CD14-positive monocyte (primary cell): ENCODE data around the gene DHRS7B. TPM values are rescaled to one million over a fixed set of nuclear protein-coding genes. Genes with fewer than 3 reads are reported as not detected.
"Not testable (repeated sequence)": the region's sequence is repeated elsewhere in the genome, so short reads cannot be mapped to it uniquely, and the experiment has no call there.

Experiments used
- DNase-seq, 3 donors: peaks; one replicate each; pipeline ENCODE4 v3.0.0-alpha.2; 2011 to 2022
- H2AFZ ChIP-seq: 2 replicates; pipeline ENCODE4 v1.6.0; 2012; ENCODE audit warnings: mild to moderate bottlenecking, low read depth, low read length, inconsistent platforms; ENCODE audit not compliant: insufficient read depth, poor library complexity, severe bottlenecking
- H3K27ac ChIP-seq, 2 donors: 1 replicate in 1 of 2; 2 replicates in 1 of 2; pipeline ENCODE4 v1.5.1; 2012 to 2013; ENCODE audit warnings: low read length in 2 of 2, control low read depth in 1 of 2, inconsistent platforms in 1 of 2, low read depth in 1 of 2, mild to moderate bottlenecking in 1 of 2
- H3K27me3 ChIP-seq, 2 donors: one replicate each; pipeline versions ENCODE4 v1.6.0 to v1.6.1; 2011 to 2013; ENCODE audit warnings: low read length in 2 of 2; ENCODE audit not compliant: control insufficient read depth in 2 of 2, insufficient read depth in 2 of 2
- H3K36me3 ChIP-seq, 2 donors: replicated peaks in 1 of 2; 1 replicate in 1 of 2; 2 replicates in 1 of 2; pipeline versions ENCODE4 v1.5.1 to v1.6.1; 2012 to 2013; ENCODE audit warnings: low read length in 2 of 2, control low read depth in 1 of 2, inconsistent platforms in 1 of 2, mild to moderate bottlenecking in 1 of 2; ENCODE audit not compliant: insufficient read depth in 2 of 2, control insufficient read depth in 1 of 2
- H3K4me1 ChIP-seq, 2 donors: 1 replicate in 1 of 2; 2 replicates in 1 of 2; pipeline versions ENCODE4 v1.5.1 to v1.6.1; 2012 to 2013; ENCODE audit warnings: low read length in 2 of 2, control low read depth in 1 of 2, inconsistent platforms in 1 of 2, mild to moderate bottlenecking in 1 of 2, moderate library complexity in 1 of 2; ENCODE audit not compliant: insufficient read depth in 2 of 2, control insufficient read depth in 1 of 2
- H3K4me2 ChIP-seq: replicated peaks from 2 replicates; pipeline ENCODE3; 2012; ENCODE audit warnings: low read length, moderate library complexity, mild to moderate bottlenecking; ENCODE audit not compliant: poor library complexity, severe bottlenecking; ENCODE audit errors: extremely low read depth
- H3K4me3 ChIP-seq, 3 experiments: fragments of 200-600 bp in 1 of 3; sonication (generic) in 1 of 3; replicated peaks in 1 of 3; 1 replicate in 2 of 3; 2 replicates in 1 of 3; pipeline ENCODE4 v1.5.1; 2011 to 2013; ENCODE audit warnings: low read length in 3 of 3, mild to moderate bottlenecking in 3 of 3, control low read depth in 2 of 3, low read depth in 2 of 3, inconsistent platforms in 1 of 3, moderate library complexity in 1 of 3
- H3K79me2 ChIP-seq: 2 replicates; pipeline ENCODE4 v1.6.0; 2012; ENCODE audit warnings: mild to moderate bottlenecking, control low read depth, inconsistent platforms, low read length, moderate library complexity; ENCODE audit not compliant: insufficient read depth
- H3K9ac ChIP-seq: 2 replicates; pipeline ENCODE4 v1.6.0; 2017; ENCODE audit warnings: low read length, mild to moderate bottlenecking; ENCODE audit not compliant: insufficient read depth, poor library complexity, severe bottlenecking
- H3K9me3 ChIP-seq, 2 donors: replicated peaks in 1 of 2; 1 replicate in 1 of 2; 2 replicates in 1 of 2; pipeline versions ENCODE4 v1.5.1 to v1.6.1; 2012 to 2013; ENCODE audit warnings: low read length in 2 of 2, control low read depth in 1 of 2; ENCODE audit not compliant: control insufficient read depth in 1 of 2, insufficient read depth in 1 of 2
- H4K20me1 ChIP-seq: 2 replicates; pipeline ENCODE4 v1.6.0; 2012; ENCODE audit warnings: mild to moderate bottlenecking, low read length, control low read depth, moderate library complexity; ENCODE audit not compliant: insufficient read depth
- H3K27ac Mint-ChIP-seq, 7 donors: one replicate each; pipeline ENCODE4 v1.8.0; 2020; ENCODE audit warnings: mild to moderate bottlenecking in 7 of 7, mixed read lengths in 7 of 7, moderate library complexity in 6 of 7, inconsistent platforms in 2 of 7
- H3K27me3 Mint-ChIP-seq, 3 donors: one replicate each; pipeline ENCODE4 v1.8.0; 2021 to 2022; ENCODE audit warnings: low read depth in 3 of 3, mild to moderate bottlenecking in 3 of 3, mixed read lengths in 3 of 3, moderate library complexity in 3 of 3, inconsistent platforms in 1 of 3
- H3K36me3 Mint-ChIP-seq, 2 donors: one replicate each; pipeline ENCODE4 v1.8.0; 2020; ENCODE audit warnings: mixed read lengths in 2 of 2, inconsistent platforms in 1 of 2, mild to moderate bottlenecking in 1 of 2
- H3K4me1 Mint-ChIP-seq: one replicate; pipeline ENCODE4 v1.8.0; 2020; ENCODE audit warnings: mild to moderate bottlenecking, mixed read lengths
- H3K4me3 Mint-ChIP-seq, 2 donors: one replicate each; pipeline ENCODE4 v1.8.0; 2020; ENCODE audit warnings: mild to moderate bottlenecking in 2 of 2, mixed read lengths in 2 of 2, moderate library complexity in 1 of 2
- H3K9me3 Mint-ChIP-seq, 7 donors: one replicate each; pipeline ENCODE4 v1.8.0; 2020 to 2022; ENCODE audit warnings: mixed read lengths in 7 of 7, mild to moderate bottlenecking in 6 of 7, moderate library complexity in 6 of 7, inconsistent platforms in 2 of 7
- WGBS: methylation state at CpG from one replicate; pipeline ENCODE4 v1.1.5; 2013; ENCODE audit warnings: missing lambda C conversion rate; ENCODE audit not compliant: insufficient coverage; 5-methylcytosine and 5-hydroxymethylcytosine counted together
- intact Hi-C, 2 donors: fragments of 100-400 bp; cut with micrococcal nuclease; formaldehyde crosslinking; loops; one replicate each; pipeline versions ENCODE4 v1.15.0 to v1.15.1; 2023
- polyA plus RNA-seq, 3 donors: library from polyadenylated mRNA; depleted of rRNA in 1 of 3; unstranded in 2 of 3; stranded (reverse) in 1 of 3; fragments of 300-500 nt in 2 of 3; fragments of >200 nt in 1 of 3; fragmentation: Illumina TruSeq in 2 of 3; gene quantifications; 1 replicate in 2 of 3; 2 replicates in 1 of 3; pipeline ENCODE4 v1.2.3, GENCODE V29; 2012 to 2021
- TF ChIP-seq, protein P1 (sequence below): fragments of 200-600 bp; IDR thresholded peaks from one replicate; pipeline ENCODE4 v1.8.0; 2022; ENCODE audit warnings: antibody characterized with exemption, mild to moderate bottlenecking

The DHRS7B gene
- polyA plus RNA-seq, 3 donors, result 23.2 to 37.8 (median 33.9) TPM

DNA sequence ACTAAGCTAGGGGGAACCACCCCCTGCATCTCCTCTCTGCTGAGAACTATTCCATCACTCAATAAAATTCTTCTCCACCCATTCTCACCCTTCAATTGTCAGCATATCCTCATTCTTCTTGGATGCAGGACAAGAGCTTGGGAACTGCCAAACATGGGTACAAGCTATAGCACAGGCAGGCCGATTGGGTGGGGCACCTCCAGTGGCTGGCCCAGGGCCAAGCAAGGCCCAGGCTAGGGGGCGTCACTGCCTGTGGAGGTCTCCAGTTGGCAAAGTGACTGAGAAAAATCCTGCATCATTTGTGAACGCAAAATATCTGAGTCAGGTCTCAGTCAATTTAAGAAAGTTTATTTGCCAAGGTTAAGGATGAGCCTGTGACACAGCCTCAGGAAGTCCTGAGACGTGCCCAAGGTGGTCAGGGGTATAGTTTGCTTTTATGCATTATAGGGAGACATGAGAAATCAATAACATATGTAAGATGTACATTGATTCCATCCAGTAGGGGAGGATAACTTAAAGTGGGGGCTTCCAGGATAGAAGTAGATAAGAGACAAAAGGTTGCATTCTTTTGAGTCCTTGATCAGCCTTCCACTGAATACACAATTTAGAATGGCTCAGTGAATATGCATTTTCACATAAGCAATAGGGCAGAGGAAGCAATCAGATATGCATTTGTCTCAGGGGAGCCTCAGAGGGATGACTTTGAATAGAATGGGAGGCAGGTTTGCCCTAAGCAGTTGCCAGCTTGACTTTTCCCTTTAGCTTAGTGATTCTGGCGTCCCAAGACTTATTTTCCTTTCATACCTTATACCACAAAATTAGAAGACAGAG, 21.5 kb upstream of the DHRS7B start:
- no peaks in the 10 kb centered on the region for H3K79me2 ChIP-seq
- no peaks in the 10 kb centered on the region for H3K36me3 Mint-ChIP-seq
- H3K9me3 ChIP-seq, result no peaks in the 10 kb centered on the region
- no peak overlapping the region for H3K27ac Mint-ChIP-seq
- H3K4me1 Mint-ChIP-seq, result peaks cover 5% of the 10 kb centered on the region
- no peak overlapping the region for H3K9ac ChIP-seq
- 76% methylated on average over 3 of the region's 5 CpGs for WGBS
- TF ChIP-seq, protein P1, sequence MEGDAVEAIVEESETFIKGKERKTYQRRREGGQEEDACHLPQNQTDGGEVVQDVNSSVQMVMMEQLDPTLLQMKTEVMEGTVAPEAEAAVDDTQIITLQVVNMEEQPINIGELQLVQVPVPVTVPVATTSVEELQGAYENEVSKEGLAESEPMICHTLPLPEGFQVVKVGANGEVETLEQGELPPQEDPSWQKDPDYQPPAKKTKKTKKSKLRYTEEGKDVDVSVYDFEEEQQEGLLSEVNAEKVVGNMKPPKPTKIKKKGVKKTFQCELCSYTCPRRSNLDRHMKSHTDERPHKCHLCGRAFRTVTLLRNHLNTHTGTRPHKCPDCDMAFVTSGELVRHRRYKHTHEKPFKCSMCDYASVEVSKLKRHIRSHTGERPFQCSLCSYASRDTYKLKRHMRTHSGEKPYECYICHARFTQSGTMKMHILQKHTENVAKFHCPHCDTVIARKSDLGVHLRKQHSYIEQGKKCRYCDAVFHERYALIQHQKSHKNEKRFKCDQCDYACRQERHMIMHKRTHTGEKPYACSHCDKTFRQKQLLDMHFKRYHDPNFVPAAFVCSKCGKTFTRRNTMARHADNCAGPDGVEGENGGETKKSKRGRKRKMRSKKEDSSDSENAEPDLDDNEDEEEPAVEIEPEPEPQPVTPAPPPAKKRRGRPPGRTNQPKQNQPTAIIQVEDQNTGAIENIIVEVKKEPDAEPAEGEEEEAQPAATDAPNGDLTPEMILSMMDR, result no peak
- peaks cover 0 to 2% (median 2%) of the 10 kb centered on the region in 3 donors for H3K27me3 Mint-ChIP-seq
- no peaks in the 10 kb centered on the region for H3K36me3 ChIP-seq
- H3K9me3 Mint-ChIP-seq, result no peaks in the 10 kb centered on the region
- H2AFZ ChIP-seq, result no peak overlapping the region
- H4K20me1 ChIP-seq, result no peaks in the 10 kb centered on the region
- no peak overlapping the region for H3K27ac ChIP-seq
- H3K4me2 ChIP-seq, result no peak overlapping the region
- intact Hi-C loops, result no loop called here
- DNase-seq, result no peak
- H3K4me1 ChIP-seq, result peaks cover 3 to 5% of the 10 kb centered on the region in 2 donors
- H3K4me3 ChIP-seq, result no peak overlapping the region
- no peaks in the 10 kb centered on the region for H3K27me3 ChIP-seq
- H3K4me3 Mint-ChIP-seq, result no peak overlapping the region

DNA sequence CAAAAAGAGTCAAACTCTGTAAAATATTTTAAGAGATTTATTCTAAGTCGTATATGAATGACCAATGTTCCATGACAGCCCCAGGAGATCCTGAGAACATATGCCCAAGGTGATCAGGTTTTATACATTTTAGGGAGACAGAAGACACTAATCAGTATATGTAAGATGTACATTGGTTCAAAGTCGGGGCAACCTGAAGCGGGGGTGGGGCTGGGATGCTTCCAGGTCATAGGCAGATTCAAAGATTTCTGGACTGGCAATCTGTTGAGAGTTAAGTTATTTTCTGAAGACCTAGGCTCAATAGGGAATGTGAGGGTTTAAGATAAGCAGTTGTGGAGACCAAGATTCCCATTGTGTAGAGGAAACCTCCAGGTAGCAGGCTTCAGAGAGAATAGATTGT, 20.4 kb upstream of the DHRS7B start:
- H3K27me3 Mint-ChIP-seq, result peaks cover 0 to 2% (median 2%) of the 10 kb centered on the region in 3 donors
- TF ChIP-seq, protein P1, result no peak
- Histone ChIP-seq H3K79me2 (no peaks in the 10 kb centered on the region), H4K20me1 (no peaks in the 10 kb centered on the region), H2AFZ (no peak overlapping the region), H3K36me3 (no peaks in the 10 kb centered on the region), H3K4me2 (no peak overlapping the region), H3K27me3 (no peaks in the 10 kb centered on the region), H3K9ac (no peak overlapping the region), H3K4me3 (no peak overlapping the region), H3K27ac (no peak overlapping the region), H3K4me1 (no peaks in the 10 kb centered on the region), H3K9me3 (no peaks in the 10 kb centered on the region)
- no peaks in the 10 kb centered on the region for H3K9me3 Mint-ChIP-seq
- no peak for DNase-seq
- intact Hi-C loops, result no loop called here
- H3K4me1 Mint-ChIP-seq, result no peaks in the 10 kb centered on the region
- no peaks in the 10 kb centered on the region for H3K36me3 Mint-ChIP-seq
- no peak overlapping the region for H3K27ac Mint-ChIP-seq
- no CpG with 5 or more reads among the region's 3 CpGs for WGBS
- H3K4me3 Mint-ChIP-seq, result no peak overlapping the region

DNA sequence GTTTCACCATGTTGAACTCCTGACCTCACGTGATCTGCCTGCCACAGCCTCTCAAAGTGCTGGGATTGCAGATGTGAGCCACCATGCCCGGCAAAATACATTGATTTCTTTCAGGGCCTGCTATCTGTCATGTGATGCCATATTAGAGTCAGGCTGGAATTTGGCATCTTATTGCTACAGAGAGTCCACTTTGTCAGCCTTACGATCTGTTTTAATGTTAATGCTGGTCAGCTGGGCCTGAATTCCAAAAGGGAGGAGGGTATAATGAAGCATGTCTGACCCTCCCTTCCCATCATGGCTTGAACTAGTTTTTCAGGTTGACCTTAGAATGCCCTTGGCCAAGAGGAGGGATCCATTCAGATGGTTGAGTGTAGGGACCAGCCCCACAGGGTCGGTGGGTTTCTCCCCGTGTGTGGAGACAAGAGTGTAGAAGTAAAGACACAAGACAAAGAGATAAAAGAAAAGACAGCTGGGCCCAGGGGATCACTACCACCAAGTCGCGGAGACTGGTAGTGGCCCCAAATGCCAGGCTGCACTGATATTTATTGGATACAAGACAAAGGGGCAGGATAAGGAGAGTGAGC, 19.6 kb upstream of the DHRS7B start:
- H3K27me3 ChIP-seq, H3K4me2 ChIP-seq, H3K4me1 Mint-ChIP-seq, H3K79me2 ChIP-seq, H3K4me3 Mint-ChIP-seq, H3K9ac ChIP-seq, H3K9me3 ChIP-seq, H3K27me3 Mint-ChIP-seq, H3K9me3 Mint-ChIP-seq, H4K20me1 ChIP-seq, DNase-seq, H3K4me3 ChIP-seq, H3K4me1 ChIP-seq, H3K36me3 ChIP-seq, intact Hi-C loops, H3K27ac ChIP-seq, H2AFZ ChIP-seq, H3K36me3 Mint-ChIP-seq: not testable (repeated sequence)
- WGBS, result 96% methylated on average over 7 of the region's 7 CpGs
- H3K27ac Mint-ChIP-seq, result peak overlapping the region in 1 of 7 donors; percentile 1
